Stimulated activated naive CD8-positive, alpha-beta T cell treated with anti-CD3 and anti-CD28 coated beads, Interleukin-15, amount 100 ng/mL, for 72 hours (primary cell): Measurements from ENCODE around the gene ADM5.
A peak's percentile ranks its signal among the peaks of the same experiment; 100 is the strongest.

Source experiments
- ATAC-seq: fragments of 150-1000 bp; cut with Tn5 transposase; 2 replicates; pipeline ENCODE4 v1.10.0; 2021; ENCODE audit warnings: mild to moderate bottlenecking, moderate library complexity
- DNase-seq, 2 donors: peaks; one replicate each; pipeline ENCODE4 v3.0.0; 2021 to 2022
- H3K27ac Mint-ChIP-seq, 2 donors: one replicate each; pipeline ENCODE4 v1.8.0; 2022; ENCODE audit warnings: mild to moderate bottlenecking in 2 of 2, mixed read lengths in 2 of 2, moderate library complexity in 2 of 2
- H3K27me3 Mint-ChIP-seq: one replicate; pipeline ENCODE4 v1.8.0; 2022; ENCODE audit warnings: mixed read lengths
- H3K4me1 Mint-ChIP-seq: one replicate; pipeline ENCODE4 v1.8.0; 2022; ENCODE audit warnings: mild to moderate bottlenecking, mixed read lengths
- H3K4me3 Mint-ChIP-seq, 2 donors: one replicate each; pipeline ENCODE4 v1.8.0; 2022; ENCODE audit warnings: mild to moderate bottlenecking in 2 of 2, mixed read lengths in 2 of 2, moderate library complexity in 1 of 2
- H3K9me3 Mint-ChIP-seq, 2 donors: one replicate each; pipeline ENCODE4 v1.8.0; 2022; ENCODE audit warnings: mixed read lengths in 2 of 2

The ADM5 gene

GRCh38 chr19:49684251-49684982, 5.0 kb upstream of the ADM5 start:
- ATAC-seq, result no peak
- Mint-ChIP-seq H3K27ac (peak overlapping the region in 1 of 2 donors; percentile 27), H3K27me3 (no peaks in the 10 kb centered on the region), H3K9me3 (no peaks in the 10 kb centered on the region), H3K4me3 (no peak overlapping the region), H3K4me1 (peaks cover 71% of the 10 kb centered on the region)
- DNase-seq, result no peak

GRCh38 chr19:49684983-49685553, 4.3 kb upstream of the ADM5 start:
- peaks cover 71% of the 10 kb centered on the region for H3K4me1 Mint-ChIP-seq
- DNase-seq (no peak), ATAC-seq (no peak)
- no peak overlapping the region for H3K4me3 Mint-ChIP-seq
- H3K27me3 Mint-ChIP-seq, result peaks cover 2% of the 10 kb centered on the region
- H3K27ac Mint-ChIP-seq, result no peak overlapping the region
- H3K9me3 Mint-ChIP-seq, result no peaks in the 10 kb centered on the region

GRCh38 chr19:49685845-49686332, 3.5 kb upstream of the ADM5 start:
- no peaks in the 10 kb centered on the region for H3K9me3 Mint-ChIP-seq
- no peak overlapping the region for H3K27ac Mint-ChIP-seq
- DNase-seq, result no peak

GRCh38 chr19:49686503-49687088, 2.8 kb upstream of the ADM5 start:
- H3K4me3 Mint-ChIP-seq, result no peak overlapping the region
- peaks cover 74% of the 10 kb centered on the region for H3K4me1 Mint-ChIP-seq
- no peaks in the 10 kb centered on the region for H3K9me3 Mint-ChIP-seq
- H3K27me3 Mint-ChIP-seq, result peaks cover 17% of the 10 kb centered on the region
- DNase-seq (no peak), ATAC-seq (no peak)
- no peak overlapping the region for H3K27ac Mint-ChIP-seq

More at GRCh38 chr19:49685845-49686332, 3.5 kb upstream of the ADM5 start:
- ATAC-seq, result no peak
- Mint-ChIP-seq H3K27me3 (peaks cover 10% of the 10 kb centered on the region), H3K4me3 (no peak overlapping the region), H3K4me1 (peaks cover 71% of the 10 kb centered on the region)

- no peak for ATAC-seq
- Mint-ChIP-seq H3K4me1 (peaks cover 71% of the 10 kb centered on the region), H3K27ac (no peak overlapping the region)
Observed at GRCh38 chr19:49687150-49687549, 2.2 kb upstream of the ADM5 start.

GRCh38 chr19:49687566-49688316, 1.7 kb upstream of the ADM5 start:
- DNase-seq (no peak), ATAC-seq (no peak)
- peaks cover 72% of the 10 kb centered on the region for H3K4me1 Mint-ChIP-seq
- no peaks in the 10 kb centered on the region for H3K9me3 Mint-ChIP-seq
- peak overlapping the region in 1 of 2 donors; percentile 12 for H3K27ac Mint-ChIP-seq
- no peak overlapping the region for H3K4me3 Mint-ChIP-seq
- peaks cover 27% of the 10 kb centered on the region for H3K27me3 Mint-ChIP-seq

More at GRCh38 chr19:49687150-49687549, 2.2 kb upstream of the ADM5 start:
- Mint-ChIP-seq H3K9me3 (no peaks in the 10 kb centered on the region), H3K4me3 (no peak overlapping the region), H3K27me3 (peaks cover 21% of the 10 kb centered on the region)
- DNase-seq, result no peak

- H3K4me3 Mint-ChIP-seq, result no peak overlapping the region
- no peaks in the 10 kb centered on the region for H3K9me3 Mint-ChIP-seq
- ATAC-seq (no peak), DNase-seq (no peak)
- peaks cover 70% of the 10 kb centered on the region for H3K4me1 Mint-ChIP-seq
- H3K27ac Mint-ChIP-seq, result peak overlapping the region in 1 of 2 donors; percentile 65
- peaks cover 29% of the 10 kb centered on the region for H3K27me3 Mint-ChIP-seq
Observed at GRCh38 chr19:49688531-49689132, 762 bp upstream of the ADM5 start.

GRCh38 chr19:49690079-49690655, 773 bp downstream of the ADM5 start:
- H3K4me3 Mint-ChIP-seq, result peak overlapping the region; percentile 84 to 90
- ATAC-seq, result no peak
- no peak for DNase-seq

GRCh38 chr19:49690656-49691242, 1.4 kb downstream of the ADM5 start, which contains the start of gene CPT1C:
TSS of gene CPT1C (plus strand) at chr19:49691116. CDS start at chr19:49692253, 1,137 bp downstream.
- H3K9me3 Mint-ChIP-seq, result no peaks in the 10 kb centered on the region
- peaks cover 29% of the 10 kb centered on the region for H3K27me3 Mint-ChIP-seq
- peak; percentile 61 for ATAC-seq
- H3K27ac Mint-ChIP-seq, result peak within 1 kb of the TSS; percentile 75 to 90
- H3K4me1 Mint-ChIP-seq, result peaks cover 56% of the 10 kb centered on the region
- peak; percentile 45 to 52 for DNase-seq
- peak within 1 kb of the TSS; percentile 84 to 90 for H3K4me3 Mint-ChIP-seq

More at GRCh38 chr19:49690079-49690655, 773 bp downstream of the ADM5 start:
- peaks cover 62% of the 10 kb centered on the region for H3K4me1 Mint-ChIP-seq
- no peaks in the 10 kb centered on the region for H3K9me3 Mint-ChIP-seq
- H3K27ac Mint-ChIP-seq, result no peak overlapping the region
- H3K27me3 Mint-ChIP-seq, result peaks cover 29% of the 10 kb centered on the region

- peak; percentile 52 for ATAC-seq
- DNase-seq, result no peak
- Mint-ChIP-seq H3K4me3 (peak overlapping the region; percentile 84 to 90), H3K27me3 (peaks cover 29% of the 10 kb centered on the region), H3K4me1 (peaks cover 53% of the 10 kb centered on the region), H3K27ac (no peak overlapping the region), H3K9me3 (no peaks in the 10 kb centered on the region)
Observed at GRCh38 chr19:49691243-49692146, 2.1 kb downstream of the ADM5 start.

GRCh38 chr19:49692147-49692506, 2.7 kb downstream of the ADM5 start:
- no peak overlapping the region for H3K27ac Mint-ChIP-seq
- peaks cover 29% of the 10 kb centered on the region for H3K27me3 Mint-ChIP-seq
- H3K4me3 Mint-ChIP-seq, result no peak overlapping the region
- no peaks in the 10 kb centered on the region for H3K9me3 Mint-ChIP-seq
- peaks cover 49% of the 10 kb centered on the region for H3K4me1 Mint-ChIP-seq
- ATAC-seq, result no peak
- no peak for DNase-seq

- ATAC-seq (no peak), DNase-seq (no peak)
- H3K9me3 Mint-ChIP-seq, result no peaks in the 10 kb centered on the region
- H3K4me3 Mint-ChIP-seq, result no peak overlapping the region
- no peak overlapping the region for H3K27ac Mint-ChIP-seq
- peaks cover 31% of the 10 kb centered on the region for H3K27me3 Mint-ChIP-seq
- H3K4me1 Mint-ChIP-seq, result peaks cover 12% of the 10 kb centered on the region
Observed at GRCh38 chr19:49696115-49696514, 6.7 kb downstream of the ADM5 start.

- DNase-seq, result no peak
- ATAC-seq, result no peak
- H3K4me3 Mint-ChIP-seq, result no peak overlapping the region
- peaks cover 29% of the 10 kb centered on the region for H3K27me3 Mint-ChIP-seq
- peaks cover 5% of the 10 kb centered on the region for H3K4me1 Mint-ChIP-seq
- no peaks in the 10 kb centered on the region for H3K9me3 Mint-ChIP-seq
- H3K27ac Mint-ChIP-seq, result no peak overlapping the region
Observed at GRCh38 chr19:49696865-49697264, 7.5 kb downstream of the ADM5 start.

- no peak for ATAC-seq
- peaks cover 34% of the 10 kb centered on the region for H3K27me3 Mint-ChIP-seq
Observed at GRCh38 chr19:49699364-49699763, 10.0 kb downstream of the ADM5 start.

More at GRCh38 chr19:49699364-49699763, 10.0 kb downstream of the ADM5 start:
- H3K9me3 Mint-ChIP-seq, result no peaks in the 10 kb centered on the region
- DNase-seq, result no peak
- no peak overlapping the region for H3K27ac Mint-ChIP-seq
- no peak overlapping the region for H3K4me3 Mint-ChIP-seq
- H3K4me1 Mint-ChIP-seq, result no peaks in the 10 kb centered on the region
